Skeletal muscle satellite cell (primary cell): ENCODE data around the gene JMJD8.

ENCODE experiments used
- H3K27me3 ChIP-seq: 2 replicates; pipeline ENCODE4 v1.7.0; 2013; ENCODE audit warnings: low read length; ENCODE audit not compliant: control insufficient read depth, insufficient read depth
- H3K36me3 ChIP-seq: 2 replicates; pipeline ENCODE4 v1.7.0; 2013; ENCODE audit warnings: mild to moderate bottlenecking, control low read depth, low read length; ENCODE audit not compliant: insufficient read depth
- H3K4me1 ChIP-seq: 2 replicates; pipeline ENCODE4 v1.7.0; 2013; ENCODE audit warnings: low read length; ENCODE audit not compliant: control insufficient read depth, insufficient read depth
- H3K4me2 ChIP-seq: 2 replicates; pipeline ENCODE4 v1.7.0; 2013; ENCODE audit warnings: mild to moderate bottlenecking, low read length
- H3K4me3 ChIP-seq: 2 replicates; pipeline ENCODE4 v1.7.0; 2013; ENCODE audit warnings: low read length
- H3K9ac ChIP-seq: 2 replicates; pipeline ENCODE4 v1.7.0; 2013; ENCODE audit warnings: mild to moderate bottlenecking, low read depth, low read length, moderate library complexity
- H3K9me3 ChIP-seq: replicated peaks from 2 replicates; pipeline ENCODE4 v1.7.0; 2013; ENCODE audit warnings: mild to moderate bottlenecking, control low read depth, low read length

JMJD8 gene

GRCh38 chr16:681746-682427 is 2.2 kb downstream of the JMJD8 start:
- Histone ChIP-seq H3K27me3 (no peaks in the 10 kb centered on the region), H3K4me2 (peak overlapping the region; percentile 100), H3K9ac (peak overlapping the region; percentile 91), H3K9me3 (no peaks in the 10 kb centered on the region), H3K4me3 (peak overlapping the region; percentile 96), H3K4me1 (peaks cover 41% of the 10 kb centered on the region), H3K36me3 (peaks cover 35% of the 10 kb centered on the region)

GRCh38 chr16:680967-681745 is 3.0 kb downstream of the JMJD8 start:
- Histone ChIP-seq H3K27me3 (no peaks in the 10 kb centered on the region), H3K4me1 (peaks cover 41% of the 10 kb centered on the region), H3K4me3 (peak overlapping the region; percentile 96), H3K36me3 (peaks cover 33% of the 10 kb centered on the region), H3K9ac (peak overlapping the region; percentile 91), H3K4me2 (peak overlapping the region; percentile 100), H3K9me3 (no peaks in the 10 kb centered on the region)

GRCh38 chr16:680625-680945 is 3.5 kb downstream of the JMJD8 start:
- Histone ChIP-seq H3K36me3 (peaks cover 30% of the 10 kb centered on the region), H3K9ac (peak overlapping the region; percentile 91), H3K27me3 (no peaks in the 10 kb centered on the region), H3K9me3 (no peaks in the 10 kb centered on the region), H3K4me3 (peak overlapping the region; percentile 96), H3K4me1 (peaks cover 41% of the 10 kb centered on the region), H3K4me2 (peak overlapping the region; percentile 100)

GRCh38 chr16:679814-680624 is 4.1 kb downstream of the JMJD8 start, which contains the start of gene STUB1:
STUB1 (plus strand) TSS chr16:680410; CDS start chr16:680526, 116 bp downstream.
- Histone ChIP-seq H3K4me3 (peak within 1 kb of the TSS; percentile 96), H3K4me1 (peaks cover 44% of the 10 kb centered on the region), H3K36me3 (peaks cover 24% of the 10 kb centered on the region), H3K4me2 (peak within 1 kb of the TSS; percentile 100), H3K9ac (peak within 1 kb of the TSS; percentile 91), H3K27me3 (no peaks in the 10 kb centered on the region), H3K9me3 (no peaks in the 10 kb centered on the region)

GRCh38 chr16:678858-679813 is 5.0 kb downstream of the JMJD8 start:
- Histone ChIP-seq H3K4me3 (peak overlapping the region; percentile 75), H3K4me1 (peaks cover 37% of the 10 kb centered on the region), H3K9ac (peak overlapping the region; percentile 51), H3K4me2 (peak overlapping the region; percentile 93), H3K27me3 (no peaks in the 10 kb centered on the region), H3K36me3 (peaks cover 23% of the 10 kb centered on the region), H3K9me3 (no peaks in the 10 kb centered on the region)

- no peak overlapping the region for H3K4me2 ChIP-seq
- peaks cover 28% of the 10 kb centered on the region for H3K36me3 ChIP-seq
- no peak overlapping the region for H3K4me3 ChIP-seq
- H3K9me3 ChIP-seq, result no peaks in the 10 kb centered on the region
- no peak overlapping the region for H3K9ac ChIP-seq
- H3K27me3 ChIP-seq, result no peaks in the 10 kb centered on the region
- H3K4me1 ChIP-seq, result peaks cover 30% of the 10 kb centered on the region
Measured at GRCh38 chr16:678209-678857, 5.8 kb downstream of the JMJD8 start.

GRCh38 chr16:677316-678190 is 6.6 kb downstream of the JMJD8 start:
- no peak overlapping the region for H3K9ac ChIP-seq
- peaks cover 23% of the 10 kb centered on the region for H3K4me1 ChIP-seq
- peaks cover 28% of the 10 kb centered on the region for H3K36me3 ChIP-seq
- H3K9me3 ChIP-seq, result no peaks in the 10 kb centered on the region
- no peaks in the 10 kb centered on the region for H3K27me3 ChIP-seq
- H3K4me3 ChIP-seq, result no peak overlapping the region
- H3K4me2 ChIP-seq, result no peak overlapping the region

- peaks cover 16% of the 10 kb centered on the region for H3K4me1 ChIP-seq
- H3K9me3 ChIP-seq, result no peaks in the 10 kb centered on the region
- H3K36me3 ChIP-seq, result peaks cover 28% of the 10 kb centered on the region
- no peak overlapping the region for H3K9ac ChIP-seq
- H3K27me3 ChIP-seq, result no peaks in the 10 kb centered on the region
- no peak overlapping the region for H3K4me3 ChIP-seq
- no peak overlapping the region for H3K4me2 ChIP-seq
Measured at GRCh38 chr16:676913-677312, 7.2 kb downstream of the JMJD8 start.

GRCh38 chr16:676565-676902 is 7.6 kb downstream of the JMJD8 start:
- no peaks in the 10 kb centered on the region for H3K27me3 ChIP-seq
- H3K4me2 ChIP-seq, result no peak overlapping the region
- peaks cover 24% of the 10 kb centered on the region for H3K36me3 ChIP-seq
- no peaks in the 10 kb centered on the region for H3K9me3 ChIP-seq
- H3K9ac ChIP-seq, result no peak overlapping the region
- peaks cover 13% of the 10 kb centered on the region for H3K4me1 ChIP-seq
- no peak overlapping the region for H3K4me3 ChIP-seq
